Lung microvascular endothelial cell (primary cell): Measurements from ENCODE around the gene LEMD3. TPM values are rescaled to one million over a fixed set of nuclear protein-coding genes. Genes with fewer than 3 reads are reported as not detected.
A peak's percentile ranks its signal among the peaks of the same experiment; 100 is the strongest.
"Not testable (repeated sequence)": the region's sequence is repeated elsewhere in the genome, so short reads cannot be mapped to it uniquely, and the experiment has no call there.

Experiments used
- DNase-seq, 2 donors: peaks; one replicate each; pipeline versions ENCODE4 v3.0.0 to v3.0.0-alpha.2; 2010; ENCODE audit warnings: low read depth in 2 of 2
- total RNA-seq: library from RNA; depleted of rRNA; stranded (reverse); fragments of >200 nt; gene quantifications from 2 replicates; pipeline ENCODE4 v1.2.1, GENCODE V29; 2014

LEMD3 gene
- total RNA-seq, 1 donor from 2014 or later = 23.0 TPM

DNA sequence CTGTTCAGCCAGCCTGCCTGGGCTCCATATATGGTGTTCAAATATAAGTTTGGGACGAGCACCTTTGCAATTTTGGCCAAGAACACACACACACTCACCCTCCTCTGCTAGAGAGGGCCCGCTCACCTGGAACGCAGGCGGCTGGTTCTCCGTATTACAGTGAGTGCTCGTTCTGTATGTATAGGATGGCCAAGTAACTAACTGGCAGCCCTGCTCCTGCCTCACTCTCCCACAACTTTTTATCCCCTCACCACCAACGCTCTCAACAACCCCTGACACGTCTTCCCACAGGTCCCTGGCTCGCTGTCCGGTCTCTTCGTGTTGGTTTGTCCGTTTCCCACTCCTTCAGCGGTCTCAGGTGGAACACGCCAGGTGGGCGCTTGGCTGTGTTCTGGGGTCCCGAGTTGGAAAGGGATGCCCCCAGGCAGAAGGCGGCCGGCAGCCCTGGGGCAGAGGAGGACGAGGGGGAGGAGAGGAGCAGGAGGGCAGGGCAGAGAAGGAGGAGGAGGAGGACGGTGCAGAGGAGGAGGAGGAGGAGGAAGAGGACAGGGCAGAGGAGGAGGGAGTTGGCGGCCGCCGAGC, 108.7 kb downstream of the LEMD3 start:
- DNase-seq = no peak

DNA sequence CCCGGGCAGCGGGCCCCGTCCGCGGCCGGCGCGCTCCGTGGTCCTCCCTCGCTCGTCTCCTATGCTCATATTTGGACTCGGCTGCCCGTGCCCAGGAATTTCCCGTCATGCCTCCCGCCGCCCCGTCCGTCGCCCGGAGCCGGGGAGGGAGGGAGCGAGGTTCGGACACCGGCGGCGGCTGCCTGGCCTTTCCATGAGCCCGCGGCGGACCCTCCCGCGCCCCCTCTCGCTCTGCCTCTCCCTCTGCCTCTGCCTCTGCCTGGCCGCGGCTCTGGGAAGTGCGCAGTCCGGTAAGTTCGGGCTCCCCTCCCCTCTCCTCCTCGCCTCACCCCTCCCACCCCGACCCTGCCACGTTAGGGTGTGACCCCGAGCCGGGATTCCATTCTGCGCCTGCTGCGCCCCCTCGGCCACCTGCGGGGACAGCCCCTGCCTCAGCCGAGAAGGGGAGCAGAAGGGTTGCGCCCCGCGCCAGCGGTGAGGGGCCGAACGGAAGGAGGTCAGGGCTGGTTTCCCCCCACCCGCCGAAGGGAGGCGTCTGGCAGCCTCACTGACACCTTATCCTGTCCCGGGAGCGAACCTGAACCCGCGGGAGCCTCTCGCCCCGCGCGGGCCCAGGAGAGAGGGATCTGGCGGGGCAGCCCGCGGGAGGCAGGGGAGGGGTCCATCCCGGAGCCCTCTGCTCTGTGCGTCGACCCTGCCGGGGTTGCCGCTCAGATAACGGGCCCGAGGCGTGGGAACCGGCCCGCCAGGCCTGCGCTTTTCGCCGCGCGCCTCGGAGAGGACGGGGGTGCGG, 109.4 kb downstream of the LEMD3 start, which contains the start of gene MSRB3:
MSRB3 (plus strand) TSS at position 108 of the 793 bp plus-strand sequence. CDS start 29,897 bp downstream, outside the sequence.
- DNase-seq = peak; percentile 79

DNA sequence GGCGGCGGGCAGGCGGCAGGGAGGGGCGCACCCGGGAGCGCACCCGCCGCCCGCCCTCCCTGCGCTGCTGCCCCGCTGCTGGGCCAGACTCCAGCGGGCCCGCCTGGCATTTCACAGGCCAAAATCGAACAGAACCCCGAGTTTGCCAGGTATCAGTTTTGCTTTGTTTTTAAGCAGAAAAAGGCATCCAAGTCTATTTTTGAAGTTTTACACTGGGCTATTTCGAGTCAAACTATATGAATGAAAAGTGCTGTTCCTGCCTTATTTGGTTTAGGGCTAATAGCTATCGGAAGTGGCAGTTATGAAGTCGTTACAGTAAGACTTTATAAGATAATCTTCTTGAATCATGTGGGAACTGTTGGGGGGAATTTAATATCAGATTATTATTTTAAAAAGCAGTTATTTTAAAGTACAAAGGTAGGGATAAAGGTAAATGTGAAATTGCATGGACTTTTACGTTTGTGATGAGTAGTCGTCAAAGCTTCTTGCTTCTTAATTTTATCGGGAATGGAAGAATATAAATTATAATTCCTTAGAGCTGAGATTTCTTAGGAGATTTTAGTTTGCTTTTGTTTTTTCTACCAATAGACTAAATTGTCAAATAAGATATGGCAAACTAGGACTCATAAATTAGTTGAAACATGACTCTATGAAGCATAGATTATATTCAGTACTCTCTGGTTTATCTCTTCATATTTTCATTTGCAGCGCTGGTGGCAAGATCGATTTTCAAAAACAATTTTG, 110.2 kb downstream of the LEMD3 start:
- peak in 1 of 2 donors; percentile 70 for DNase-seq

DNA sequence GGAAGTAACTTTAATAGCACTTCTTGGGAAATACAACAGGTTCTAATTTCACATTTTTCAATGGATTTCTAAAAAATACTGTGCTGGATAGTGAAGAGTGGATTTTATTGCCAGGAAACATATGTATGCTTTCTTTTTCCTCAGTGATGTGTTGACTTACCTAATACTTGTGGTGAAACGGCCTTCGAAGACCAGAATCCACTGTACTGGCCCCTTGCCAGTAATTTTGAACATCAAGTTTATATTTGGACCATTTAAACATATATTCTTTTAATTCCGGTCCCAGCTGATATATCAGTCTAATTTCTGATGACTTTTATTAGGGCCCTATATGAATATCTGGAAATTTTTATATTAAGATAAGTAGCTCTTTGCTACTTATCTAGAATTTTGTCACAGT, 110.9 kb downstream of the LEMD3 start:
- peak; percentile 25 to 41 for DNase-seq

DNA sequence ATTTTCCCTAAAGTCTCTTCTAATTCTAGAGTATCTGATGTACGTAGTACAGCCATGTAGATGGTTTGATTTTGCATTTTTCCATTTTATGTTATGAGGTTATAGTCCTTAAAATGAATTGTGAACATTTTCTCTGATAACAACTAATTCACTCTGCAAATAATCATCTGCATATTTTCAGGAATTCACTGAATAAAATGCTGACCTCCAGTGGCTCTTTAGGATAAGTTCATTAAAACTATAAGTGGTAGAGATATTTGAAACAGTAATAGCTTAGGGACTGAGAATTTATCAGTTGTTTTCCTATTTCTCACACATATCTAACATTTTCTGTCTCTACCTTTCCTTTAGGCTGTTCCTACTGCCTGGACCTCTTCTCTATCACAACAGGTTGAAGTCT, 113.5 kb downstream of the LEMD3 start:
- peak in 1 of 2 donors; percentile 16 for DNase-seq

DNA sequence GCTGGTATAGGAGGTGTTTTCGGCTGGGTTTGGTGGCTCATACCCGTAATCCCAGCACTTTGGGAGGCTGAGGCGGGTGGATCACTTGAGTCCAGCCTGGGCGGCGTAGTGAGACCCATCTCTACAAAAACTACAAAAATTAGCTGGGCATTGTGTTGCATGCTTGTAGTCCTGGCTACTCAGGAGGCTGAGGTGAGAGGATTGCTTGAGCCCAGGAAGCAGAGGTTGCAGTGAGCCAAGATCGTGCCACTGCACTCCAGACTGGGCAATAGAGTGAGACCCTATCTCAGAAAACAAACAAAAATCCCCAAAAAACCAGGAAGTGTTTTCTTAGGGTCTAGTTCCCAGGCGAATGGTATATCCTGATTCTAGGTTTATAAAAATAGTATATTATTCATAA, 116.1 kb downstream of the LEMD3 start:
- not testable (repeated sequence) for DNase-seq

DNA sequence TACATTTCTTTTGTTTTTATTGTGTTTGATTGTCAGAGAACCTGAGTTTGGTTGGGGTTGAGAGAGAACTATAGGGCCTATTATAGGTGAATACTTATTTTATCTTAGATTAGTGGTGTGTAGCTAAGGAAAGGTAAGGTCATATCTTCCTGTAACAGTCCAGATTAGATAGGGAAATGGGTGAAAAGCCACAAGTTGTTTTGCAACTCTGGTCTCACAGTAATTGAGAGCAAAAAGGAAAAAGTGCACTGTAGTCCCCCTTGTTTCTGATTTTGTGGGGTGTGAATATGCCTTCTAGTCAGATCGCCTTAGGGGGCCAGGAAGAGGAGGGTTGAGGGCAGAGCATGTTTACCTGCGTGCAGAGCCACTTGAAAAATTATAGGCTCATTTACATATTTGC, 118.0 kb downstream of the LEMD3 start:
- no peak for DNase-seq

DNA sequence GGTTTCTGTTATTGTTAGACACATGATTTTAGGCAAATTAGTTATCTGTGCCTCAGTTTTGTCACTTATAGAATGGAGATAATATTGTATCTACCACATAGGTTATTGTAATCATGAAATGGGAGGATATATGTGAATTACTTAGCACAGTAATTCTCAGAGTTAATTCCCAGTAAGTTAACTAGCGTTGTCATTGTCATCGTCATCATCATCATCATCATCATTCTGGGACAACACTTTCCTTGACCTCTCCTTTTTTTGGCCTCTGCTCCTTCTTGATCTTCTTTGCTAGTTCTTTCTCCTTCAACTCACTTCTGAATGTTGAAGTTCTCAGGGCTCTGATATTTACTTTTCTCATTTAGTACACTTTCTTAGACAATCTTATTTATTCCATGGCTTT, 122.9 kb downstream of the LEMD3 start:
- DNase-seq = no peak

DNA sequence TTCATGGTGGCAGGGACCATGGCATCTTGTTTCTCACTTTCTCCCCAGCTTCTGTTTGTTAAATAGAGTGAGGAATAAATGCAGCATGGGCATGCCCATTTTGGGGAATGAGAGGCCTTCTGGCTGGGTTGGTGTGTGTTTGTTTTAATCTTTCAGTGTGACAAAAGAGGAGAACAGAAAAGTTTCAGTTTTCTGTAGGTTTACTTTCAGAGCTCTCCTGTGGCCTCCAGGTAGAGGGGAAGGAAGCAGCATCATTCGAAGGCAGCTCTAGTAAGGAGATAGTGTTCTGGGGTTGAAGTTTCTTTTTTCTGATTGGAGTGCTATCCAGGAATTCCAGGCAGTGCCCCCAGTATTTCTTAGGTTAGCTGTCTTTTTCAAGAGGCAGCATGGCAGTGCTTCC, 124.4 kb downstream of the LEMD3 start:
- DNase-seq = no peak

DNA sequence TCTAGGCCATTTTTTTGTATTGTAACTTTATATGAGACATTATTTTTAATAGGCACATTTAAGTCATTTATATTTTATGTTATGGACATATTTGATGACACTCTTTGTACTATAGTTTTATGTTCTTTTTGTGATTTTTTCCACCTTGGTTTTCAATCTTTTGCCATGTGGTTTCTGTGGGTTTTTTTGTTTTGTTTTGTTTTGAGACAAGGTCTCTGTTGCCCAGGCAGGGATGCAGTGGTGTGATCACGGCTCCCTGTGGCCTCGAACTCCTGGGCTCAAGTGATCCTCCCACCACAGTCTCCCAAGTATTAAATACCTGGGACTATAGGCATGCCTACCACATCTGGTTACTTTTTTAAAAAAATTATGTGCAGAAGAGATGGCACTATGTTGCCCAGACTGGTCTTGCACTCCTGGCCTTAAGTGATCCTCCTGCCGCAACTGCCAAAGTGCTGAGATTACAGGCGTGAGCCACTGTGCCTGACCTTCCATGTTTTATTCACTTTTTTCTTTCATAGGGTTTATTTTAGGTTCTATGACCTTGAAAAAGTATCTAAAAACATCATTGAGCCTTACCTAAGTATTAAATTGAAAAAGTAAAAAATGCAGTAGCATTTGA, 125.4 kb downstream of the LEMD3 start:
- DNase-seq = no peak

DNA sequence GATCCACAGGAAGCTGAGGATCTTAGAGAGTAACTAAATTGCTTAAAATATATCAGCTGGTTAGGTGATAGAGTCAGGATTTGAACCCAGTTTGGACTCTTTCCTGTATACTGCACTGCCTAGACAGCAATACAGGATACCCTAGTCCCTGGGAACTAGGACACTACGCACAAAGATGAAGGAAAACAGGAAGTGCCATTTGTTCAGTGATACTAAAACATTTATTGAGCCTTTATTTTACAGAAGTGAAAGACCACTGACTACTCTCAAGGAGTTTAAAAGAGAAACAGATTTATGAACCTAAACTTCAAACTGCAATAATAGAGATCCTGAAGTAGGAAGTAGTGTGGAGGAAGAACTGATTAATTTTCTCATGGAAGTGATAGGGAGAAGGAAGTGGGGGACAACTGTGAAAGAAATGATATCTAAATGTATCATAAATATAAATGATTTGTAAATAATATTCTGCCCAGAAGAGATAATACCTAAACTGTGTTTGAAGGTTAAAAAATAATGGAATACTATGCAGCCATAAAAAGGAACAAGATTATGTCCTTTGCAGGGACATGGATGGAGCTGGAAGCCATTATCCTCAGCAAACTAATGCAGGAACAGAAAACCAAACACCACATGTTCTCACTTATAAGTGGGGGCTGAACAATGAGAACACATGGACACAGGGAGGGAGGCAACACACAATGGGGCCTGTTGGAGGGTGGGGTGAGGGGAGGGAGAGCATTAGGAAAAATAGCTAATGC, 127.3 kb downstream of the LEMD3 start:
- DNase-seq = peak in 1 of 2 donors; percentile 16

Other genes starting within 250 kb of the LEMD3 start
- gene WIF1, start 48.3 kb upstream of the LEMD3 start, total RNA-seq = not detected in 2 replicates
- 33.8 and 44.2 TPM in 2 replicates for gene MSRB3, start 109.1 kb downstream of the LEMD3 start, total RNA-seq